Measurements from ENCODE around the gene NOG. TPM values are rescaled to one million over a fixed set of nuclear protein-coding genes. Genes with fewer than 3 reads are reported as not detected.

Gene NOG
- total and polyA plus RNA-seq, 9 of the 15 experiments (the other 6 are each of a cell fraction or from before 2014, with no cell fraction given) = not detected

- TF ChIP-seq ZNF449 (CRISPR knock-in tag; IDR thresholded peaks at IDR 0.05) (no peak), NCOA6 (IDR thresholded peaks at IDR 0.05) (no peak)
Observed at GRCh38 chr17:56604691-56605290, 11.3 kb downstream of the NOG start (continued).

DNA sequence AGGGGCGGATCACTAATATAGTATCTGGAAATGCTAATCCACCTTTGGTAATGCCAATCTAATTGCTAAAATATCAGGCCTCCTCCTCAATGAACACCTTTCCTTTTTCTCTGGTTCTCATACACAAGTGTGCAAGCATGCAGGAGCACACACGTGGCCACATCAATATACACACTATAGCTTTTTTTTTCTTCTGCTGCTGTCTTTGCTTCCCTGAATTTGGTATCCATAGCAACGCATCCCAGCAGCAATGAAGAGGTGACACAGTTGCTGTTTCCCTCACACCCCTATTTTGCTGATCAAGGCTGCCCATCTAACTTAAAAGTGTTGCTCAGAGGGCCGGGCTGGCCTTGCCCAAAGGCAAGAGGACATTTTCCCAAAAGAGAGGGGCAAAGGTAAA is 15.4 kb downstream of the NOG start:
- Histone ChIP-seq H3K27me3 (ENCODE audit: control insufficient read depth in 2 of 2, insufficient read depth in 2 of 2, low read length in 2 of 2) (no peaks in the 10 kb centered on the region; a peak in 1 of 5 replicates), H3K4me2 (ENCODE audit: insufficient read depth, low read length) (no peak overlapping the region), H4K20me1 (replicated peaks; ENCODE audit: control insufficient read depth, insufficient read depth, low read length) (no peaks in the 10 kb centered on the region), H3K79me2 (ENCODE audit: control insufficient read depth, insufficient read depth, low read length) (no peaks in the 10 kb centered on the region), H3K36me3 (ENCODE audit: control insufficient read depth, insufficient read depth, low read length) (no peaks in the 10 kb centered on the region), H3K9ac (ENCODE audit: insufficient read depth in 1 of 2, low read depth in 2 of 2, low read length in 2 of 2) (no peak overlapping the region), H3K9me1 (ENCODE audit: control insufficient read depth, insufficient read depth, low read length) (no peaks in the 10 kb centered on the region), H3K4me3 (no peak overlapping the region), H2AFZ (ENCODE audit: low read depth, low read length) (no peak overlapping the region), H3K9me3 (replicated peaks; ENCODE audit: control insufficient read depth, insufficient read depth, low read depth, low read length) (no peaks in the 10 kb centered on the region), H3K4me1 (replicated peaks in 1 of 2; ENCODE audit: control insufficient read depth in 2 of 2, insufficient read depth in 2 of 2, low read length in 2 of 2) (no peaks in the 10 kb centered on the region), H3K27ac (ENCODE audit: extremely low read depth, low read depth, low read length) (no peak overlapping the region)
- FAIRE-seq = no peak
- no peak for ATAC-seq
- TF ChIP-seq, protein P1, sequence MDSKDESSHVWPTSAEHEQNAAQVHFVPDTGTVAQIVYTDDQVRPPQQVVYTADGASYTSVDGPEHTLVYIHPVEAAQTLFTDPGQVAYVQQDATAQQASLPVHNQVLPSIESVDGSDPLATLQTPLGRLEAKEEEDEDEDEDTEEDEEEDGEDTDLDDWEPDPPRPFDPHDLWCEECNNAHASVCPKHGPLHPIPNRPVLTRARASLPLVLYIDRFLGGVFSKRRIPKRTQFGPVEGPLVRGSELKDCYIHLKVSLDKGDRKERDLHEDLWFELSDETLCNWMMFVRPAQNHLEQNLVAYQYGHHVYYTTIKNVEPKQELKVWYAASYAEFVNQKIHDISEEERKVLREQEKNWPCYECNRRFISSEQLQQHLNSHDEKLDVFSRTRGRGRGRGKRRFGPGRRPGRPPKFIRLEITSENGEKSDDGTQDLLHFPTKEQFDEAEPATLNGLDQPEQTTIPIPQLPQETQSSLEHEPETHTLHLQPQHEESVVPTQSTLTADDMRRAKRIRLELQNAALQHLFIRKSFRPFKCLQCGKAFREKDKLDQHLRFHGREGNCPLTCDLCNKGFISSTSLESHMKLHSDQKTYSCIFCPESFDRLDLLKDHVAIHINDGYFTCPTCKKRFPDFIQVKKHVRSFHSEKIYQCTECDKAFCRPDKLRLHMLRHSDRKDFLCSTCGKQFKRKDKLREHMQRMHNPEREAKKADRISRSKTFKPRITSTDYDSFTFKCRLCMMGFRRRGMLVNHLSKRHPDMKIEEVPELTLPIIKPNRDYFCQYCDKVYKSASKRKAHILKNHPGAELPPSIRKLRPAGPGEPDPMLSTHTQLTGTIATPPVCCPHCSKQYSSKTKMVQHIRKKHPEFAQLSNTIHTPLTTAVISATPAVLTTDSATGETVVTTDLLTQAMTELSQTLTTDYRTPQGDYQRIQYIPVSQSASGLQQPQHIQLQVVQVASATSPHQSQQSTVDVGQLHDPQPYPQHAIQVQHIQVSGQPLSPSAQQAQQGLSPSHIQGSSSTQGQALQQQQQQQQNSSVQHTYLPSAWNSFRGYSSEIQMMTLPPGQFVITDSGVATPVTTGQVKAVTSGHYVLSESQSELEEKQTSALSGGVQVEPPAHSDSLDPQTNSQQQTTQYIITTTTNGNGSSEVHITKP (IDR thresholded peaks at IDR 0.05; ENCODE audit: partially characterized antibody) = no peak
- peak; percentile 59 for TF ChIP-seq RFX1 (IDR thresholded peaks at IDR 0.05)
- no peak for TF ChIP-seq ARID1B (IDR thresholded peaks at IDR 0.05)
- in situ Hi-C loops (cut with MboI) (no loop called here), intact Hi-C loops (cut with micrococcal nuclease) (no loop called here)
- POLR2A ChIA-PET = no interaction called here
- CTCF ChIA-PET (ENCODE audit: low intra/inter-chr PET ratio) = no interaction called here
- WGBS (ENCODE audit: insufficient coverage, low coverage, missing lambda C conversion rate) = 0% methylated on average over 4 of the region's 4 CpGs
- BruUV-seq (replicated peaks) = no TSS peak
- DNase-seq (ENCODE audit: extremely low read depth in 1 of 4, low spot score in 3 of 4) = no peak

Data from K562 (cell line).